Liver (tissue), 9 donors: ENCODE measurements around the gene GPR176. TPM values are rescaled to one million over a fixed set of nuclear protein-coding genes. Genes with fewer than 3 reads are reported as not detected.

ENCODE experiments used
- DNase-seq: peaks from one replicate; pipeline ENCODE4 v3.0.0-alpha.2; 2017; ENCODE audit warnings: low spot score
- H3K27ac ChIP-seq, 2 donors: one replicate each; pipeline ENCODE4 v1.7.0; 2013; ENCODE audit warnings: inconsistent platforms in 2 of 2, low read length in 2 of 2, control low read depth in 1 of 2, low read depth in 1 of 2, mild to moderate bottlenecking in 1 of 2
- H3K27me3 ChIP-seq, 4 donors: one replicate each; pipeline versions ENCODE4 v1.6.1 to v1.7.0; 2013; ENCODE audit warnings: low read length in 3 of 4, inconsistent platforms in 1 of 4, mild to moderate bottlenecking in 1 of 4, moderate library complexity in 1 of 4; ENCODE audit not compliant: control insufficient read depth in 4 of 4, insufficient read depth in 4 of 4
- H3K36me3 ChIP-seq, 4 donors: one replicate each; pipeline versions ENCODE4 v1.6.1 to v1.7.0; 2013; ENCODE audit warnings: low read length in 3 of 4, mild to moderate bottlenecking in 3 of 4, low read depth in 1 of 4, moderate library complexity in 1 of 4; ENCODE audit not compliant: control insufficient read depth in 4 of 4, insufficient read depth in 3 of 4
- H3K4me1 ChIP-seq, 4 donors: one replicate each; pipeline versions ENCODE4 v1.6.1 to v1.7.0; 2013; ENCODE audit warnings: low read length in 3 of 4, mild to moderate bottlenecking in 3 of 4, moderate library complexity in 1 of 4; ENCODE audit not compliant: control insufficient read depth in 4 of 4, insufficient read depth in 4 of 4
- H3K4me3 ChIP-seq, 3 donors: one replicate each; pipeline versions ENCODE4 v1.6.1 to v1.7.0; 2013; ENCODE audit warnings: low read length in 3 of 3, control low read depth in 1 of 3, low read depth in 1 of 3, mild to moderate bottlenecking in 1 of 3
- H3K9ac ChIP-seq, 2 donors: one replicate each; pipeline ENCODE4 v1.7.0; 2013; ENCODE audit warnings: low read length in 2 of 2, mild to moderate bottlenecking in 2 of 2, moderate library complexity in 2 of 2, control low read depth in 1 of 2, low read depth in 1 of 2
- H3K9me3 ChIP-seq, 4 donors: one replicate each; pipeline versions ENCODE4 v1.6.1 to v1.7.0; 2013; ENCODE audit warnings: low read length in 3 of 4; ENCODE audit not compliant: control insufficient read depth in 4 of 4
- EGR1 ChIP-seq, 2 donors: IDR thresholded peaks; 2 replicates each; pipeline ENCODE4 v1.6.1; 2016 to 2018; ENCODE audit warnings: antibody characterized with exemption in 2 of 2, low read depth in 2 of 2
- FOXA1 ChIP-seq: IDR thresholded peaks from 2 replicates; pipeline ENCODE4 v1.6.1; 2016; ENCODE audit warnings: antibody characterized with exemption
- FOXA2 ChIP-seq: IDR thresholded peaks from 2 replicates; pipeline ENCODE4 v1.6.1; 2016; ENCODE audit warnings: antibody characterized with exemption
- GABPA ChIP-seq, 2 donors: IDR thresholded peaks in 1 of 2; conservative IDR thresholded peaks in 1 of 2; 2 replicates each; pipeline ENCODE4 v1.6.1; 2016; ENCODE audit warnings: antibody characterized with exemption in 2 of 2, mild to moderate bottlenecking in 1 of 2, moderate library complexity in 1 of 2
- HNF4A ChIP-seq, 2 donors: conservative IDR thresholded peaks; 2 replicates each; pipeline ENCODE4 v1.6.1; 2016; ENCODE audit warnings: antibody characterized with exemption in 2 of 2, mild to moderate bottlenecking in 2 of 2
- HNF4G ChIP-seq: IDR thresholded peaks from 2 replicates; pipeline ENCODE4 v1.6.1; 2016; ENCODE audit warnings: antibody characterized with exemption
- JUND ChIP-seq, 2 donors: IDR thresholded peaks; 2 replicates each; pipeline ENCODE4 v1.6.1; 2016; ENCODE audit warnings: antibody characterized with exemption in 2 of 2
- NR2F2 ChIP-seq: IDR thresholded peaks from 2 replicates; pipeline ENCODE4 v1.6.1; 2016; ENCODE audit warnings: antibody characterized with exemption
- RAD21 ChIP-seq, 2 donors: IDR thresholded peaks; 2 replicates each; pipeline ENCODE4 v1.6.1; 2016; ENCODE audit warnings: antibody characterized with exemption in 2 of 2, mild to moderate bottlenecking in 2 of 2
- RXRA ChIP-seq, 2 donors: IDR thresholded peaks; 2 replicates each; pipeline ENCODE4 v1.6.1; 2017 to 2018; ENCODE audit warnings: antibody characterized with exemption in 2 of 2, mild to moderate bottlenecking in 1 of 2
- SP1 ChIP-seq: IDR thresholded peaks from 2 replicates; pipeline ENCODE4 v1.6.1; 2018; ENCODE audit warnings: antibody characterized with exemption, mild to moderate bottlenecking
- TAF1 ChIP-seq: conservative IDR thresholded peaks from 2 replicates; pipeline ENCODE4 v1.6.1; 2016; ENCODE audit warnings: antibody characterized with exemption, mild to moderate bottlenecking
- YY1 ChIP-seq: IDR thresholded peaks from 2 replicates; pipeline ENCODE4 v1.6.1; 2016; ENCODE audit warnings: antibody characterized with exemption, mild to moderate bottlenecking
- WGBS: extraction: QIAGEN DNeasy Blood & Tissue Kit; methylation state at CpG from one replicate; pipeline ENCODE4 v1.1.7; 2013; 5-methylcytosine and 5-hydroxymethylcytosine counted together
- polyA plus RNA-seq, 2 donors: library from polyadenylated mRNA; stranded (reverse) in 1 of 2; unstranded in 1 of 2; fragments of 200-250 nt in 1 of 2; fragments of >200 nt in 1 of 2; fragmentation: Nextera tagmentation in 1 of 2; extraction: Ambion mirVana in 1 of 2; gene quantifications; one replicate each; pipeline versions ENCODE4 v1.2.1 to v1.2.3, GENCODE V29; 2013 to 2015
- total RNA-seq, 2 donors: library from RNA; depleted of rRNA; stranded (reverse); fragments of >200 nt; gene quantifications; one replicate each; pipeline ENCODE4 v1.2.3, GENCODE V29; 2014
- TF ChIP-seq, protein P1 (sequence below): IDR thresholded peaks from 2 replicates; pipeline ENCODE4 v1.6.1; 2016; ENCODE audit warnings: antibody characterized with exemption
- TF ChIP-seq, protein P2 (sequence below): IDR thresholded peaks from 2 replicates; pipeline ENCODE4 v1.6.1; 2016; ENCODE audit warnings: antibody characterized with exemption, mild to moderate bottlenecking
- TF ChIP-seq, protein P3 (sequence below): fragments of 150-350 bp; IDR thresholded peaks from 2 replicates; pipeline ENCODE4 v1.5.1; 2017; ENCODE audit warnings: improper control_type of control experiment, low read depth, low read length; ENCODE audit not compliant: missing input control
- TF ChIP-seq, protein P4 (sequence below): IDR thresholded peaks from 2 replicates; pipeline ENCODE4 v1.6.1; 2016; ENCODE audit warnings: antibody characterized with exemption
- TF ChIP-seq, protein P5 (sequence below): IDR thresholded peaks from 2 replicates; pipeline ENCODE4 v1.6.1; 2016; ENCODE audit warnings: antibody characterized with exemption
- donor health status: healthy.
- donor health status: healthy.
- donor health status: healthy.
- donor health status: healthy.
- donor health status: healthy.

The GPR176 gene
- total and polyA plus RNA-seq, 4 donors = 0.44 to 1.7 (median 1.4) TPM

DNA sequence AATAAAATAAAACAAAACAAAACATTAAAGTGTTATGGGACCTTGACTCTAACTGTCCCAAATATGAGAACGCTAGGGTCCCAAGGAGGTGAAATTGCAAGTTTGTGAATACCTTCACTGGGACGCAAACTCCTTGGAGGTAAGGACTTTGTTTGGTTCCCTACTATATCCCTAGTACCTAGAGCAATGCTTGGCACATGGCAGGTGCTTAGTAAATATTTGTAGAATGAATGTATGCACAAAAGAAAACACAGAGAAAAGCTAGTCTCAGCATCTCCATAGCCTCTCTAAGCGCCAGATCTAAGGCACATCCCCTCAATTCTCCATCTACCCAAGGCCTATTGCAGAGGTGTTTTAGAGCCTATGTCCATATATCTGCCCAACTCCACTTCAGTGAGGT lies 30.5 kb downstream of the GPR176 start:
- TF ChIP-seq, protein P1, sequence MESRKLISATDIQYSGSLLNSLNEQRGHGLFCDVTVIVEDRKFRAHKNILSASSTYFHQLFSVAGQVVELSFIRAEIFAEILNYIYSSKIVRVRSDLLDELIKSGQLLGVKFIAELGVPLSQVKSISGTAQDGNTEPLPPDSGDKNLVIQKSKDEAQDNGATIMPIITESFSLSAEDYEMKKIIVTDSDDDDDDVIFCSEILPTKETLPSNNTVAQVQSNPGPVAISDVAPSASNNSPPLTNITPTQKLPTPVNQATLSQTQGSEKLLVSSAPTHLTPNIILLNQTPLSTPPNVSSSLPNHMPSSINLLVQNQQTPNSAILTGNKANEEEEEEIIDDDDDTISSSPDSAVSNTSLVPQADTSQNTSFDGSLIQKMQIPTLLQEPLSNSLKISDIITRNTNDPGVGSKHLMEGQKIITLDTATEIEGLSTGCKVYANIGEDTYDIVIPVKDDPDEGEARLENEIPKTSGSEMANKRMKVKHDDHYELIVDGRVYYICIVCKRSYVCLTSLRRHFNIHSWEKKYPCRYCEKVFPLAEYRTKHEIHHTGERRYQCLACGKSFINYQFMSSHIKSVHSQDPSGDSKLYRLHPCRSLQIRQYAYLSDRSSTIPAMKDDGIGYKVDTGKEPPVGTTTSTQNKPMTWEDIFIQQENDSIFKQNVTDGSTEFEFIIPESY = no peak
- TF ChIP-seq JUND (IDR thresholded peaks at IDR 0.05) = no peak
- TF ChIP-seq HNF4G = no peak
- TF ChIP-seq YY1 = no peak
- TF ChIP-seq, protein P2, sequence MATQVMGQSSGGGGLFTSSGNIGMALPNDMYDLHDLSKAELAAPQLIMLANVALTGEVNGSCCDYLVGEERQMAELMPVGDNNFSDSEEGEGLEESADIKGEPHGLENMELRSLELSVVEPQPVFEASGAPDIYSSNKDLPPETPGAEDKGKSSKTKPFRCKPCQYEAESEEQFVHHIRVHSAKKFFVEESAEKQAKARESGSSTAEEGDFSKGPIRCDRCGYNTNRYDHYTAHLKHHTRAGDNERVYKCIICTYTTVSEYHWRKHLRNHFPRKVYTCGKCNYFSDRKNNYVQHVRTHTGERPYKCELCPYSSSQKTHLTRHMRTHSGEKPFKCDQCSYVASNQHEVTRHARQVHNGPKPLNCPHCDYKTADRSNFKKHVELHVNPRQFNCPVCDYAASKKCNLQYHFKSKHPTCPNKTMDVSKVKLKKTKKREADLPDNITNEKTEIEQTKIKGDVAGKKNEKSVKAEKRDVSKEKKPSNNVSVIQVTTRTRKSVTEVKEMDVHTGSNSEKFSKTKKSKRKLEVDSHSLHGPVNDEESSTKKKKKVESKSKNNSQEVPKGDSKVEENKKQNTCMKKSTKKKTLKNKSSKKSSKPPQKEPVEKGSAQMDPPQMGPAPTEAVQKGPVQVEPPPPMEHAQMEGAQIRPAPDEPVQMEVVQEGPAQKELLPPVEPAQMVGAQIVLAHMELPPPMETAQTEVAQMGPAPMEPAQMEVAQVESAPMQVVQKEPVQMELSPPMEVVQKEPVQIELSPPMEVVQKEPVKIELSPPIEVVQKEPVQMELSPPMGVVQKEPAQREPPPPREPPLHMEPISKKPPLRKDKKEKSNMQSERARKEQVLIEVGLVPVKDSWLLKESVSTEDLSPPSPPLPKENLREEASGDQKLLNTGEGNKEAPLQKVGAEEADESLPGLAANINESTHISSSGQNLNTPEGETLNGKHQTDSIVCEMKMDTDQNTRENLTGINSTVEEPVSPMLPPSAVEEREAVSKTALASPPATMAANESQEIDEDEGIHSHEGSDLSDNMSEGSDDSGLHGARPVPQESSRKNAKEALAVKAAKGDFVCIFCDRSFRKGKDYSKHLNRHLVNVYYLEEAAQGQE = no peak
- TF ChIP-seq RAD21 (IDR thresholded peaks at IDR 0.05) = no peak
- TF ChIP-seq, protein P3, sequence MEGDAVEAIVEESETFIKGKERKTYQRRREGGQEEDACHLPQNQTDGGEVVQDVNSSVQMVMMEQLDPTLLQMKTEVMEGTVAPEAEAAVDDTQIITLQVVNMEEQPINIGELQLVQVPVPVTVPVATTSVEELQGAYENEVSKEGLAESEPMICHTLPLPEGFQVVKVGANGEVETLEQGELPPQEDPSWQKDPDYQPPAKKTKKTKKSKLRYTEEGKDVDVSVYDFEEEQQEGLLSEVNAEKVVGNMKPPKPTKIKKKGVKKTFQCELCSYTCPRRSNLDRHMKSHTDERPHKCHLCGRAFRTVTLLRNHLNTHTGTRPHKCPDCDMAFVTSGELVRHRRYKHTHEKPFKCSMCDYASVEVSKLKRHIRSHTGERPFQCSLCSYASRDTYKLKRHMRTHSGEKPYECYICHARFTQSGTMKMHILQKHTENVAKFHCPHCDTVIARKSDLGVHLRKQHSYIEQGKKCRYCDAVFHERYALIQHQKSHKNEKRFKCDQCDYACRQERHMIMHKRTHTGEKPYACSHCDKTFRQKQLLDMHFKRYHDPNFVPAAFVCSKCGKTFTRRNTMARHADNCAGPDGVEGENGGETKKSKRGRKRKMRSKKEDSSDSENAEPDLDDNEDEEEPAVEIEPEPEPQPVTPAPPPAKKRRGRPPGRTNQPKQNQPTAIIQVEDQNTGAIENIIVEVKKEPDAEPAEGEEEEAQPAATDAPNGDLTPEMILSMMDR = no peak
- TF ChIP-seq HNF4A (conservative IDR thresholded peaks at IDR 0.05) = no peak
- TF ChIP-seq FOXA2 = no peak
- TF ChIP-seq GABPA (IDR thresholded peaks at IDR 0.05 in 1 of 2, conservative IDR thresholded peaks at IDR 0.05 in 1 of 2) = no peak
- no peak for TF ChIP-seq SP1
- TF ChIP-seq, protein P4, sequence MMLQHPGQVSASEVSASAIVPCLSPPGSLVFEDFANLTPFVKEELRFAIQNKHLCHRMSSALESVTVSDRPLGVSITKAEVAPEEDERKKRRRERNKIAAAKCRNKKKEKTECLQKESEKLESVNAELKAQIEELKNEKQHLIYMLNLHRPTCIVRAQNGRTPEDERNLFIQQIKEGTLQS = no peak
- no peak for TF ChIP-seq TAF1
- no peak for TF ChIP-seq RXRA (IDR thresholded peaks at IDR 0.05)
- TF ChIP-seq, protein P5, sequence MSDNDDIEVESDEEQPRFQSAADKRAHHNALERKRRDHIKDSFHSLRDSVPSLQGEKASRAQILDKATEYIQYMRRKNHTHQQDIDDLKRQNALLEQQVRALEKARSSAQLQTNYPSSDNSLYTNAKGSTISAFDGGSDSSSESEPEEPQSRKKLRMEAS = no peak
- TF ChIP-seq FOXA1 = no peak
- TF ChIP-seq NR2F2 = no peak
- TF ChIP-seq EGR1 (IDR thresholded peaks at IDR 0.05; ENCODE audit: low read depth in 2 of 2) = no peak
- 96% methylated on average over 3 of the region's 3 CpGs for WGBS
- H3K9me3 ChIP-seq = no peaks in the 10 kb centered on the region

DNA sequence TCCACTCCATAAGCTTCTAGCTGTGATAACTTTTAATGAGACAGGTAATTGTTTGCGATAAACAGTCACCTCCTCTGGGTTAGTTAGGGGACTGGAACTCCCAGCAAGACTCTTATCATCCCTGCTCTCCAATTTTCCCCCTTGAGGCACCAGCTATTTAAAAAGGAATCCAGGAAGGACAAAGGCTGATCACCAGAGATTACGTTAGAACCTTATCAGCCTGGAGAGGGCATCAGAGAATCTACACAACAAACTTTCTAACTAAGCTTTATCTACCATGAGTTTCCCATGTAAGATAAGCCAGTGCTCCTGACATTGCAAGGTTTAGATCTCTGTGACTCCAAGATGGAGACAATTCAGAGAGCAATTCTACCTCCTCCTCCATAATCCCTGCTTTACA lies 31.3 kb downstream of the GPR176 start:
- no peaks in the 10 kb centered on the region for H3K36me3 ChIP-seq
- no peak overlapping the region for H3K9ac ChIP-seq
- DNase-seq = no peak
- TF ChIP-seq HNF4G (no peak), HNF4A (conservative IDR thresholded peaks at IDR 0.05) (no peak), EGR1 (IDR thresholded peaks at IDR 0.05; ENCODE audit: low read depth in 2 of 2) (no peak), JUND (IDR thresholded peaks at IDR 0.05) (no peak), YY1 (no peak), TAF1 (no peak), NR2F2 (no peak), FOXA2 (no peak), SP1 (no peak), FOXA1 (no peak), RXRA (IDR thresholded peaks at IDR 0.05) (no peak)
- TF ChIP-seq, protein P4 = no peak
- TF ChIP-seq, protein P3 = no peak
- no peak overlapping the region for H3K4me3 ChIP-seq
- H3K27me3 ChIP-seq = no peaks in the 10 kb centered on the region
- no peaks in the 10 kb centered on the region for H3K9me3 ChIP-seq
- WGBS = 79% methylated on average over 2 of the region's 2 CpGs
- H3K4me1 ChIP-seq = peaks cover 0 to 19% (median 17%) of the 10 kb centered on the region in 4 donors
- H3K27ac ChIP-seq = no peak overlapping the region

More for the DNA sequence above, 30.5 kb downstream of the GPR176 start:
- Histone ChIP-seq H3K27me3 (no peaks in the 10 kb centered on the region), H3K9ac (no peak overlapping the region), H3K4me3 (no peak overlapping the region), H3K27ac (no peak overlapping the region), H3K4me1 (peaks cover 0 to 19% (median 16%) of the 10 kb centered on the region in 4 donors), H3K36me3 (no peaks in the 10 kb centered on the region)
- no peak for DNase-seq
